Right atrium auricular region (tissue), 2 donors: ENCODE data around the gene CDK1. TPM values are rescaled to one million over a fixed set of nuclear protein-coding genes. Genes with fewer than 3 reads are reported as not detected.

Experiments
- DNase-seq: peaks from one replicate; pipeline ENCODE4 v3.0.0-alpha.2; 2019; ENCODE audit warnings: low spot score
- H3K27ac ChIP-seq, 2 donors: fragments of 200-600 bp; sonication (generic); 1 replicate in 1 of 2; 2 replicates in 1 of 2; pipeline ENCODE4 v1.5.1; 2016 to 2019
- H3K27me3 ChIP-seq, 2 donors: fragments of 200-600 bp; sonication (generic); one replicate each; pipeline versions ENCODE4 v1.5.1 to v1.6.0; 2017 to 2019
- H3K36me3 ChIP-seq: fragments of 200-600 bp; sonication (generic); one replicate; pipeline ENCODE4 v1.5.1; 2016
- H3K4me1 ChIP-seq, 2 donors: fragments of 200-600 bp; sonication (generic); one replicate each; pipeline versions ENCODE4 v1.5.1 to v1.6.0; 2017 to 2019
- H3K4me3 ChIP-seq, 2 donors: fragments of 200-600 bp; sonication (generic); 1 replicate in 1 of 2; 2 replicates in 1 of 2; pipeline ENCODE4 v1.5.1; 2017 to 2019; ENCODE audit warnings: mild to moderate bottlenecking in 1 of 2, moderate library complexity in 1 of 2
- H3K9me3 ChIP-seq, 2 donors: fragments of 200-600 bp; sonication (generic); one replicate each; pipeline ENCODE4 v1.5.1; 2019
- CTCF ChIP-seq, 2 donors: fragments of 200-600 bp; sonication (generic); IDR thresholded peaks; one replicate each; pipeline ENCODE4 v1.5.1; 2019; ENCODE audit warnings: antibody characterized with exemption in 2 of 2
- total RNA-seq, 2 donors: library from RNA; depleted of rRNA; stranded (reverse); fragments of >200 nt; gene quantifications; one replicate each; pipeline ENCODE4 v1.1.0, GENCODE V29; 2016

CDK1 gene
- total RNA-seq, 2 donors from 2014 or later: 0.79 to 3.6 TPM

- Histone ChIP-seq H3K27ac (no peak overlapping the region), H3K4me1 (no peaks in the 10 kb centered on the region), H3K4me3 (no peak overlapping the region), H3K9me3 (no peaks in the 10 kb centered on the region), H3K36me3 (no peaks in the 10 kb centered on the region), H3K27me3 (no peaks in the 10 kb centered on the region)
- DNase-seq: no peak
- TF ChIP-seq CTCF (IDR thresholded peaks at IDR 0.05): no peak
Observed at GRCh38 chr10:60799971-60800650, 21.8 kb downstream of the CDK1 start.

- Histone ChIP-seq H3K9me3 (no peaks in the 10 kb centered on the region), H3K27me3 (no peaks in the 10 kb centered on the region), H3K4me1 (no peaks in the 10 kb centered on the region), H3K27ac (no peak overlapping the region), H3K36me3 (no peaks in the 10 kb centered on the region), H3K4me3 (no peak overlapping the region)
- no peak for DNase-seq
- TF ChIP-seq CTCF (IDR thresholded peaks at IDR 0.05): no peak
Observed at GRCh38 chr10:60800918-60801317, 22.6 kb downstream of the CDK1 start.

GRCh38 chr10:60801522-60801921 is 23.2 kb downstream of the CDK1 start:
- no peak overlapping the region for H3K4me3 ChIP-seq
- no peak for DNase-seq
- H3K36me3 ChIP-seq: no peaks in the 10 kb centered on the region
- H3K9me3 ChIP-seq: no peaks in the 10 kb centered on the region
- no peaks in the 10 kb centered on the region for H3K4me1 ChIP-seq
- no peak overlapping the region for H3K27ac ChIP-seq
- H3K27me3 ChIP-seq: no peaks in the 10 kb centered on the region
- TF ChIP-seq CTCF (IDR thresholded peaks at IDR 0.05): no peak

GRCh38 chr10:60803433-60803832 is 25.2 kb downstream of the CDK1 start:
- DNase-seq: no peak
- no peak overlapping the region for H3K27ac ChIP-seq
- H3K4me3 ChIP-seq: no peak overlapping the region
- no peaks in the 10 kb centered on the region for H3K4me1 ChIP-seq
- no peaks in the 10 kb centered on the region for H3K9me3 ChIP-seq
- no peaks in the 10 kb centered on the region for H3K27me3 ChIP-seq
- H3K36me3 ChIP-seq: no peaks in the 10 kb centered on the region
- no peak for TF ChIP-seq CTCF (IDR thresholded peaks at IDR 0.05)

- DNase-seq: no peak
- TF ChIP-seq CTCF (IDR thresholded peaks at IDR 0.05): no peak
- H3K9me3 ChIP-seq: no peaks in the 10 kb centered on the region
- no peak overlapping the region for H3K4me3 ChIP-seq
- no peaks in the 10 kb centered on the region for H3K4me1 ChIP-seq
- H3K27ac ChIP-seq: no peak overlapping the region
- no peaks in the 10 kb centered on the region for H3K36me3 ChIP-seq
- no peaks in the 10 kb centered on the region for H3K27me3 ChIP-seq
Observed at GRCh38 chr10:60803865-60804264, 25.6 kb downstream of the CDK1 start.

GRCh38 chr10:60806921-60807320 is 28.6 kb downstream of the CDK1 start:
- H3K36me3 ChIP-seq: no peaks in the 10 kb centered on the region

More at GRCh38 chr10:60806921-60807320, 28.6 kb downstream of the CDK1 start:
- H3K9me3 ChIP-seq: no peaks in the 10 kb centered on the region
- H3K27ac ChIP-seq: no peak overlapping the region
- no peak for DNase-seq
- no peaks in the 10 kb centered on the region for H3K27me3 ChIP-seq
- H3K4me3 ChIP-seq: no peak overlapping the region
- peaks cover 0 to 14% of the 10 kb centered on the region in 2 donors for H3K4me1 ChIP-seq
- no peak for TF ChIP-seq CTCF (IDR thresholded peaks at IDR 0.05)
